HK-2 (cell line): ENCODE results near the gene RAB3A.

Experiments
- DNase-seq: peaks from one replicate; pipeline ENCODE4 v3.0.0-alpha.2; 2018; ENCODE audit not compliant: unreplicated experiment

The RAB3A gene

GRCh38 chr19:18150776-18151624 lies 52.8 kb downstream of the RAB3A start:
- no peak for DNase-seq

DNA sequence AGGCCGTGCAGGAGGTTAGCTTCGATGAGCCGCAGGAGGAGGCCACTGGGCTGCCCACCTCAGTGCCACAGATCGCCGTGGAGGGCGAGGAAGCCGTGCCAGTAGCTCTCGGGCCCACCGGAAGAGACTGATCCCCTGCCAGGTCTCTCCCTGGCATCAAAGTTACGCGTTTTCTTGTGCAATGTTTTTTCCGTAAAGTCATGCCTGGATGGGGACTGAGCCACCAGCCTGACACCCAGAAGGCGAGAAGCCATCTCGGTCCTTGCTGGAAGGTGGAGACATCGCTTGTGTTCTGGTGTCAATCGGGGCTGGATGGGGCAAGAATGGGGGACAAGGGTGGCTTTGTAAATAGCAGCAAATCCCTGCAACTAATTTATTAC lies 54.3 kb downstream of the RAB3A start:
- DNase-seq = no peak

DNA sequence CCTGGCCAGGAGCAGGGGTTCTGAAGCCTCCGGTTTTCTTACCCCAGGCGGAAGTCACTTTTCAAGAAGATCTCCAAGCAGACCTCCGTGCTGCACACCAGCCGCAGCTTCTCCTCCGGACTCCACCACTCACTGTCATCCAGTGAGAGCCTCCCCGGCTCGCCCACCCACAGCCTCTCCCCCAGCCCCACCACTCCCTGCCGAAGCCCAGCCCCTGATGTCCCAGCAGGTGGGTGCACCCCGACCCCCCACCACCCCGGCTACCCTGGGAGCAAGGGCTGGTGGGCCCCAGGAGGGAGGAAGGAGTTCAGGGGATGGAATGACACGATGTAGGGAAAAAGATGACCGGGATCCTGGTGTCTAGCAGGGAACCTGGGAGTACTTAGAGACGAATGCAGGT lies 56.4 kb downstream of the RAB3A start:
- DNase-seq = no peak
